HEK293 (cell line): Measurements from ENCODE around the gene EEF2KMT.

ENCODE experiments used
- RBAK ChIP-seq: fragments of 450-650 bp; formaldehyde crosslinking; IDR thresholded peaks from 2 replicates; pipeline ENCODE4 v1.5.1; 2016; ENCODE audit warnings: missing biosample characterization, missing genetic modification characterization
- ZFP3 ChIP-seq: fragments of 450-650 bp; formaldehyde crosslinking; IDR thresholded peaks from 2 replicates; pipeline ENCODE4 v1.5.1; 2016; ENCODE audit warnings: low read depth, missing biosample characterization, missing genetic modification characterization
- ZNF416 ChIP-seq: fragments of 450-650 bp; formaldehyde crosslinking; IDR thresholded peaks from 2 replicates; pipeline ENCODE4 v1.5.1; 2016; ENCODE audit warnings: missing biosample characterization, missing genetic modification characterization
- ZNF768 ChIP-seq: fragments of 450-650 bp; formaldehyde crosslinking; IDR thresholded peaks from 2 replicates; pipeline ENCODE4 v1.5.1; 2018; ENCODE audit warnings: missing biosample characterization, mild to moderate bottlenecking, missing genetic modification characterization
- ZNF785 ChIP-seq: fragments of 450-650 bp; formaldehyde crosslinking; IDR thresholded peaks from 2 replicates; pipeline ENCODE4 v1.5.1; 2016; ENCODE audit warnings: missing biosample characterization, missing genetic modification characterization
- TF ChIP-seq, protein P1 (sequence below): fragments of 450-650 bp; formaldehyde crosslinking; IDR thresholded peaks from 2 replicates; pipeline ENCODE4 v1.5.1; 2016; ENCODE audit warnings: missing biosample characterization, missing genetic modification characterization

- TF ChIP-seq RBAK (tag by site-specific recombination) (no peak), ZNF416 (no peak), ZFP3 (no peak), ZNF768 (tag by site-specific recombination) (no peak), ZNF785 (tag by site-specific recombination) (no peak)
- TF ChIP-seq, protein P1, sequence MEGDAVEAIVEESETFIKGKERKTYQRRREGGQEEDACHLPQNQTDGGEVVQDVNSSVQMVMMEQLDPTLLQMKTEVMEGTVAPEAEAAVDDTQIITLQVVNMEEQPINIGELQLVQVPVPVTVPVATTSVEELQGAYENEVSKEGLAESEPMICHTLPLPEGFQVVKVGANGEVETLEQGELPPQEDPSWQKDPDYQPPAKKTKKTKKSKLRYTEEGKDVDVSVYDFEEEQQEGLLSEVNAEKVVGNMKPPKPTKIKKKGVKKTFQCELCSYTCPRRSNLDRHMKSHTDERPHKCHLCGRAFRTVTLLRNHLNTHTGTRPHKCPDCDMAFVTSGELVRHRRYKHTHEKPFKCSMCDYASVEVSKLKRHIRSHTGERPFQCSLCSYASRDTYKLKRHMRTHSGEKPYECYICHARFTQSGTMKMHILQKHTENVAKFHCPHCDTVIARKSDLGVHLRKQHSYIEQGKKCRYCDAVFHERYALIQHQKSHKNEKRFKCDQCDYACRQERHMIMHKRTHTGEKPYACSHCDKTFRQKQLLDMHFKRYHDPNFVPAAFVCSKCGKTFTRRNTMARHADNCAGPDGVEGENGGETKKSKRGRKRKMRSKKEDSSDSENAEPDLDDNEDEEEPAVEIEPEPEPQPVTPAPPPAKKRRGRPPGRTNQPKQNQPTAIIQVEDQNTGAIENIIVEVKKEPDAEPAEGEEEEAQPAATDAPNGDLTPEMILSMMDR (tag by site-specific recombination), result no peak
Measured at GRCh38 chr16:5062051-5062450, 35.5 kb downstream of the EEF2KMT start.
